Activated B cell treated with CpG ODN at 0.5 μM for 24 hours (primary cell): ENCODE data around the gene SARNP. TPM values are rescaled to one million over a fixed set of nuclear protein-coding genes. Genes with fewer than 3 reads are reported as not detected.
"Not testable (repeated sequence)": the region's sequence is repeated elsewhere in the genome, so short reads cannot be mapped to it uniquely, and the experiment has no call there.

Source experiments
- ATAC-seq: fragments of 200-7000 bp; cut with Tn5 transposase; one replicate; pipeline ENCODE4 v1.10.0; 2021; ENCODE audit warnings: low read depth, mild to moderate bottlenecking, moderate library complexity
- CTCF ChIA-PET: fragments of 350-600 bp; sonication (Branson Sonifier 250); formaldehyde crosslinking; loops from one replicate; lab custom pipeline; 2021; ENCODE audit warnings: antibody characterized with exemption; lab: Charles Lee
- POLR2A ChIA-PET: fragments of 350-600 bp; sonication (Branson Sonifier 250); formaldehyde crosslinking; loops from one replicate; lab custom pipeline; 2021; ENCODE audit warnings: antibody characterized with exemption; lab: Charles Lee
- DNase-seq: peaks from one replicate; pipeline ENCODE4 v3.0.0; 2022
- H3K27ac Mint-ChIP-seq: one replicate; pipeline ENCODE4 v1.8.0; 2020; ENCODE audit warnings: mixed read lengths
- H3K27me3 Mint-ChIP-seq: one replicate; pipeline ENCODE4 v1.8.0; 2021; ENCODE audit warnings: mixed read lengths
- H3K36me3 Mint-ChIP-seq: one replicate; pipeline ENCODE4 v1.8.0; 2021; ENCODE audit warnings: low read depth, mixed read lengths
- H3K4me1 Mint-ChIP-seq: one replicate; pipeline ENCODE4 v1.8.0; 2021; ENCODE audit warnings: mixed read lengths
- H3K4me3 Mint-ChIP-seq: one replicate; pipeline ENCODE4 v1.8.0; 2020; ENCODE audit warnings: mild to moderate bottlenecking, mixed read lengths
- H3K9me3 Mint-ChIP-seq: one replicate; pipeline ENCODE4 v1.8.0; 2020; ENCODE audit warnings: mixed read lengths
- intact Hi-C: fragments of 100-400 bp; cut with micrococcal nuclease; formaldehyde crosslinking; loops from one replicate; pipeline ENCODE4 v1.15.1; 2024
- total RNA-seq: library from RNA; stranded (reverse); gene quantifications from 2 replicates; pipeline ENCODE4 v1.2.3, GENCODE V29; 2022
- TF ChIP-seq, protein P1 (sequence below): fragments of 200-600 bp; IDR thresholded peaks from one replicate; pipeline ENCODE4 v1.8.0; 2022; ENCODE audit warnings: antibody characterized with exemption, mild to moderate bottlenecking

Gene SARNP
- total RNA-seq, 1 donor from 2014 or later, result 53.6 TPM

DNA sequence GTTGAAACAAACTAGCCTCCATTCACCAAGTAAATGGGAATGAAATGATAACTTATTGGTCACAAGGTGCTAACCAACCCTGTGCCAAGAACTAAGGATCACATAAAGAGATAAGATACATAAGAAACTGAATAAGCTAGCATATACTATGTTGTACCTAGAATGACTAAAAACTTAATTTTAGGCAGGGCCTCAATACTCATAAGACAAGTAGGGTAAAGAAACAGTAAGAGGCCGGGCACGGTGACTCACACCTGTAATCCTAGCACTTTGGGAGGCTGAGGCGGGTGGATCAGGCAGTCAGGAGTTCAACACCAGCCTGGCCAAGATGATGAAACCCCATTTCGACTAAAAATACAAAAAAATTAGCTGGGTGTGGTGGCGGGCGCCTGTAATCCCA, 56.9 kb downstream of the SARNP start:
- ATAC-seq (no peak), DNase-seq (no peak)
- ChIA-PET CTCF (interaction anchor here (1.5 kb wide), 1 partner anchor 22 kb away, joined by 5 read pairs; no protein-coding TSS in a partner anchor), POLR2A (no interaction called here)
- intact Hi-C loops, result no loop called here
- no peaks in the 10 kb centered on the region for H3K4me1 Mint-ChIP-seq
- no peak overlapping the region for H3K4me3 Mint-ChIP-seq
- no peaks in the 10 kb centered on the region for H3K9me3 Mint-ChIP-seq
- H3K36me3 Mint-ChIP-seq, result peaks cover 69% of the 10 kb centered on the region
- no peak overlapping the region for H3K27ac Mint-ChIP-seq
- TF ChIP-seq, protein P1, sequence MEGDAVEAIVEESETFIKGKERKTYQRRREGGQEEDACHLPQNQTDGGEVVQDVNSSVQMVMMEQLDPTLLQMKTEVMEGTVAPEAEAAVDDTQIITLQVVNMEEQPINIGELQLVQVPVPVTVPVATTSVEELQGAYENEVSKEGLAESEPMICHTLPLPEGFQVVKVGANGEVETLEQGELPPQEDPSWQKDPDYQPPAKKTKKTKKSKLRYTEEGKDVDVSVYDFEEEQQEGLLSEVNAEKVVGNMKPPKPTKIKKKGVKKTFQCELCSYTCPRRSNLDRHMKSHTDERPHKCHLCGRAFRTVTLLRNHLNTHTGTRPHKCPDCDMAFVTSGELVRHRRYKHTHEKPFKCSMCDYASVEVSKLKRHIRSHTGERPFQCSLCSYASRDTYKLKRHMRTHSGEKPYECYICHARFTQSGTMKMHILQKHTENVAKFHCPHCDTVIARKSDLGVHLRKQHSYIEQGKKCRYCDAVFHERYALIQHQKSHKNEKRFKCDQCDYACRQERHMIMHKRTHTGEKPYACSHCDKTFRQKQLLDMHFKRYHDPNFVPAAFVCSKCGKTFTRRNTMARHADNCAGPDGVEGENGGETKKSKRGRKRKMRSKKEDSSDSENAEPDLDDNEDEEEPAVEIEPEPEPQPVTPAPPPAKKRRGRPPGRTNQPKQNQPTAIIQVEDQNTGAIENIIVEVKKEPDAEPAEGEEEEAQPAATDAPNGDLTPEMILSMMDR, result no peak
- no peaks in the 10 kb centered on the region for H3K27me3 Mint-ChIP-seq

DNA sequence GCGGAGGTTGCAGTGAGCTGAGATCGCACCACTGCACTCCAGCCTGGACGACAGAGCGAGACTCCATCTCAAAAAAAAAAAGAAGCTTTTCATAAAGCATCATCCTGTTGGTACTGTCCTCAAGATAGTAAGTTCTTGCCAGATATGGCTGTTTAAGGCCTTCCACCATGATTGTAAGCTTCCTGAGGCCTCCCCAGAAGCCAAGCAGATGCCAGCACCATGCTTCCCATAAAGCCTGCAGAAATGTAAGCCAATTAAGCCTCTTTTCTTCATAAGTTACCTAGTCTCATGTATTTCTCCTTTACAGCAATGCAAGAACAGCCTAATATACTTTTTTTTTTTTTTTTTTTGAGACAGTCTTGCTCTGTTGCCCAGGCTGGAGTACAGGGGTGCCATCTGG, 58.9 kb downstream of the SARNP start:
- peaks cover 74% of the 10 kb centered on the region for H3K36me3 Mint-ChIP-seq
- H3K9me3 Mint-ChIP-seq, H3K4me3 Mint-ChIP-seq, POLR2A ChIA-PET, DNase-seq, H3K4me1 Mint-ChIP-seq, H3K27ac Mint-ChIP-seq, H3K27me3 Mint-ChIP-seq, CTCF ChIA-PET, ATAC-seq: not testable (repeated sequence)
- intact Hi-C loops, result loop anchor here (5.0 kb wide), 1 partner anchor 34 kb away; no protein-coding TSS in a partner anchor

DNA sequence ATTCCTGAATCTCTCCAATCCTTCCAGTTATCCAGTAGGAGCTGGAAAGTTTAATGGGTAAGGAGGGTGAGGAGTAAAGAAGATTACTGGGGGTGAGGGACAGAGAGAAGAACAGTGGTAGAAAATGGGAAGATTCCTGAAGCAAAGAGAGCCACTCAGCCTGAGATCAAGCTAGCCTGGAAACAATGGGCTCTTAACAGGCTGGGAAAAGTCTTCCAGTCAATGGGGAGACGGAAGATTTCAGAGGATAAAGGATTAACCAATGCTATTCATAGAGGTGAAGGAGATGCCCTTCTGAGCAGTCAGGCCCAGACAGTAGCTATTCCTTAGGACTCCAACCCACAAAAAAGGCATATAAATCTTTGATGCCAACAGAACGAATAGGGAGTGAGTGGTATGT, 59.8 kb downstream of the SARNP start:
- ChIA-PET POLR2A (interaction anchor here (0.6 to 1.9 kb wide), 2 partner anchors 12 to 953 kb away, joined by 5 to 7 read pairs; no protein-coding TSS in a partner anchor), CTCF (no interaction called here)
- Mint-ChIP-seq H3K27ac (peak overlapping the region; percentile 7), H3K4me3 (no peak overlapping the region), H3K9me3 (no peaks in the 10 kb centered on the region), H3K36me3 (peaks cover 75% of the 10 kb centered on the region), H3K27me3 (no peaks in the 10 kb centered on the region), H3K4me1 (no peaks in the 10 kb centered on the region)
- ATAC-seq, result no peak
- DNase-seq, result no peak
- intact Hi-C loops, result loop anchor here (5.0 kb wide), 1 partner anchor 35 kb away; no protein-coding TSS in a partner anchor
- TF ChIP-seq, protein P1, result no peak

DNA sequence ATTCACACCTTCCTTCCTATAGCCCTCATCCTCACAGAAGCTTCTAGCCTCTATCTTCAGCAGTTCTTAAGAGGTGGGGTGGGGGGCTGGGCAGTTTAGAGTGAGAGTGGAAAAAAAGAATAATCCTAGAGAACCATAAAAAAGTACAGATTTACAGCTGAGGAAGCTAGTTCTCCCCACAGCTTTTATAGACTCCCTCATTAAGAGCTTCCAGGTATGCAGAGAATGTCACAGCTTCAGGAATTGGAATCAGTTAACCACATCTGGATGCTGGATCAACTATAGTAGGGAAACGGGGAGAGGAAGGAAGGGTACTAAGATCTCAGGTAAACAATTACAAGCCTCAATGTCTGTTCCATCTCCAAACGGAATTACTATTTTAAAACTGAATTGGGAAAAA, 62.3 kb downstream of the SARNP start:
- CTCF ChIA-PET, result interaction anchor here (2.1 kb wide), 1 partner anchor 185 kb away, joined by 7 read pairs; no protein-coding TSS in a partner anchor
- H3K4me3 Mint-ChIP-seq, result no peak overlapping the region
- no peaks in the 10 kb centered on the region for H3K9me3 Mint-ChIP-seq
- no peaks in the 10 kb centered on the region for H3K4me1 Mint-ChIP-seq
- no peak overlapping the region for H3K27ac Mint-ChIP-seq
- POLR2A ChIA-PET, result no interaction called here
- no peak for DNase-seq
- H3K27me3 Mint-ChIP-seq, result no peaks in the 10 kb centered on the region
- TF ChIP-seq, protein P1, result no peak
- intact Hi-C loops, result loop anchor here (5.0 kb wide), 1 partner anchor 37 kb away; no protein-coding TSS in a partner anchor
- ATAC-seq, result no peak
- peaks cover 80% of the 10 kb centered on the region for H3K36me3 Mint-ChIP-seq

DNA sequence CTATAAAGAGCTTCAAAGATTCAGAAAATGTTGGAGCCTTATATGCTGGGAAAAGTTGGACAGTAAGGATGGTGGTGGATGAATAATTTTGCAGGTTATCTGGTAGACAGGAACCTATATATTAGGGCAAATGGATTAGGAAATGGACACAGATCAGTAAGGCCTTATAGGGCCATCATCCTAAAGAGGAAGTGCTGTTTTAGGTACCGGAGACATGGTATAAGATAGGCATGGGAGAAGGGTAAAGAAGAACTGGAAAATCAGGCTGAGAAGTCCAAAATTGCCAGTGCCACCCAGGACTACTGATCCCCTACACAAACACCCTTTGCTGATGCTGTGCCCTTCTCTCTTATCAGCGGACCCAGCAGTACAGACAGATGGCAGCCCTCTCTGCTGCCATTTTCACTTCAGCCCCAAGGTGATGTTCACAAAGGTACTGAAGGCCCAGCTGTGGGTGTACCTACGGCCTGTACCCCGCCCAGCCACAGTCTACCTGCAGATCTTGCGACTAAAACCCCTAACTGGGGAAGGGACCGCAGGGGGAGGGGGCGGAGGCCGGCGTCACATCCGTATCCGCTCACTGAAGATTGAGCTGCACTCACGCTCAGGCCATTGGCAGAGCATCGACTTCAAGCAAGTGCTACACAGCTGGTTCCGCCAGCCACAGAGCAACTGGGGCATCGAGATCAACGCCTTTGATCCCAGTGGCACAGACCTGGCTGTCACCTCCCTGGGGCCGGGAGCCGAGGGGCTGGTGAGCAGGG, 69.1 kb downstream of the SARNP start:
- Mint-ChIP-seq H3K4me1 (peaks cover 35% of the 10 kb centered on the region), H3K9me3 (no peaks in the 10 kb centered on the region), H3K36me3 (peaks cover 38% of the 10 kb centered on the region), H3K27me3 (no peaks in the 10 kb centered on the region), H3K27ac (no peak overlapping the region), H3K4me3 (no peak overlapping the region)
- TF ChIP-seq, protein P1, result no peak
- DNase-seq (no peak), ATAC-seq (no peak)
- POLR2A ChIA-PET, result interaction anchor here (1.1 kb wide), 1 partner anchor 9 kb away, joined by 3 read pairs; no protein-coding TSS in a partner anchor
- intact Hi-C loops, result no loop called here
- CTCF ChIA-PET, result interaction anchor here (2.1 kb wide), 1 partner anchor 10 kb away, joined by 8 read pairs; no protein-coding TSS in a partner anchor
